OCI-LY3 (cell line): ENCODE measurements around the gene ANKRD10.
"Not testable (repeated sequence)": the region's sequence is repeated elsewhere in the genome, so short reads cannot be mapped to it uniquely, and the experiment has no call there.

Experiments used
- H2AFZ ChIP-seq: fragments of 200-600, 300-600 bp; shearing (Covaris generic); 2 replicates; pipeline ENCODE4 v1.6.0; 2014; ENCODE audit warnings: antibody characterized with exemption, low read depth, low read length
- H3K27ac ChIP-seq: fragments of 200-600, 300-600 bp; sonication (generic); 2 replicates; pipeline ENCODE4 v1.5.1; 2014; ENCODE audit warnings: mild to moderate bottlenecking, low read length, moderate library complexity, mixed read lengths
- H3K27me3 ChIP-seq: fragments of 200-600, 300-600 bp; sonication (generic); 2 replicates; pipeline ENCODE4 v1.6.1; 2014; ENCODE audit warnings: low read depth, low read length, mixed read lengths
- H3K36me3 ChIP-seq: fragments of 200-600, 300-600 bp; sonication (generic); replicated peaks from 2 replicates; pipeline ENCODE3; 2014; ENCODE audit warnings: low read depth, low read length, mixed read lengths
- H3K4me1 ChIP-seq: fragments of 300-600, 200-600 bp; sonication (generic); 2 replicates; pipeline ENCODE4 v1.6.1; 2014; ENCODE audit warnings: low read length, mixed read lengths
- H3K4me2 ChIP-seq: fragments of 200-600, 300-600 bp; sonication (generic); 2 replicates; pipeline ENCODE4 v1.6.1; 2014; ENCODE audit warnings: low read length, mixed read lengths
- H3K4me3 ChIP-seq: fragments of 300-600, 200-600 bp; sonication (generic); 2 replicates; pipeline ENCODE4 v1.5.1; 2014; ENCODE audit warnings: antibody characterized with exemption, mild to moderate bottlenecking, low read length, moderate library complexity
- H3K79me2 ChIP-seq: fragments of 300-600, 200-600 bp; shearing (Covaris generic); 2 replicates; pipeline ENCODE4 v1.6.1; 2014; ENCODE audit warnings: mild to moderate bottlenecking, low read length, mixed read lengths
- H3K9ac ChIP-seq: fragments of 300-600, 200-600 bp; shearing (Covaris generic); 2 replicates; pipeline ENCODE4 v1.6.0; 2014; ENCODE audit warnings: mild to moderate bottlenecking, low read length, moderate library complexity
- H3K9me3 ChIP-seq: fragments of 200-600, 300-600 bp; shearing (Covaris generic); 2 replicates; pipeline ENCODE4 v1.6.1; 2014; ENCODE audit warnings: low read length, mixed read lengths; ENCODE audit not compliant: insufficient read depth
- H4K20me1 ChIP-seq: fragments of 200-600, 300-600 bp; sonication (generic); 2 replicates; pipeline ENCODE4 v1.6.1; 2016; ENCODE audit warnings: low read length, mixed read lengths; ENCODE audit not compliant: insufficient read depth
- CTCF ChIP-seq: fragments of 200-600, 300-600 bp; sonication (generic); IDR thresholded peaks from 2 replicates; pipeline ENCODE4 v1.5.1; 2014; ENCODE audit warnings: antibody characterized with exemption, low read length, low read depth
- EZH2phosphoT487 ChIP-seq: fragments of 200-600 bp; shearing (Covaris generic); IDR thresholded peaks from 2 replicates; pipeline ENCODE4 v1.6.1; 2018; ENCODE audit warnings: antibody characterized with exemption, mixed run types, low read depth

ANKRD10 gene

GRCh38 chr13:110950356-110950755, 35.5 kb upstream of the ANKRD10 start:
- no peaks in the 10 kb centered on the region for H3K36me3 ChIP-seq
- H3K79me2 ChIP-seq, result no peaks in the 10 kb centered on the region
- H3K27ac ChIP-seq, result no peak overlapping the region
- H3K4me1 ChIP-seq, result peaks cover 26% of the 10 kb centered on the region
- H3K9ac ChIP-seq, result no peak overlapping the region
- no peaks in the 10 kb centered on the region for H3K27me3 ChIP-seq
- H2AFZ ChIP-seq, result no peak overlapping the region
- TF ChIP-seq EZH2phosphoT487, result no peak
- TF ChIP-seq CTCF, result no peak
- no peak overlapping the region for H3K4me2 ChIP-seq
- H3K4me3 ChIP-seq, result no peak overlapping the region
- no peaks in the 10 kb centered on the region for H4K20me1 ChIP-seq
- H3K9me3 ChIP-seq, result no peaks in the 10 kb centered on the region

- no peaks in the 10 kb centered on the region for H3K9me3 ChIP-seq
- TF ChIP-seq CTCF (no peak), EZH2phosphoT487 (no peak)
- no peak overlapping the region for H3K9ac ChIP-seq
- no peaks in the 10 kb centered on the region for H3K27me3 ChIP-seq
- H2AFZ ChIP-seq, result no peak overlapping the region
- H3K79me2 ChIP-seq, result no peaks in the 10 kb centered on the region
- H4K20me1 ChIP-seq, result no peaks in the 10 kb centered on the region
- no peak overlapping the region for H3K4me3 ChIP-seq
- no peak overlapping the region for H3K4me2 ChIP-seq
- no peaks in the 10 kb centered on the region for H3K36me3 ChIP-seq
- H3K27ac ChIP-seq, result no peak overlapping the region
- peaks cover 23% of the 10 kb centered on the region for H3K4me1 ChIP-seq
Measured at GRCh38 chr13:110949628-110950027, 34.8 kb upstream of the ANKRD10 start.

DNA sequence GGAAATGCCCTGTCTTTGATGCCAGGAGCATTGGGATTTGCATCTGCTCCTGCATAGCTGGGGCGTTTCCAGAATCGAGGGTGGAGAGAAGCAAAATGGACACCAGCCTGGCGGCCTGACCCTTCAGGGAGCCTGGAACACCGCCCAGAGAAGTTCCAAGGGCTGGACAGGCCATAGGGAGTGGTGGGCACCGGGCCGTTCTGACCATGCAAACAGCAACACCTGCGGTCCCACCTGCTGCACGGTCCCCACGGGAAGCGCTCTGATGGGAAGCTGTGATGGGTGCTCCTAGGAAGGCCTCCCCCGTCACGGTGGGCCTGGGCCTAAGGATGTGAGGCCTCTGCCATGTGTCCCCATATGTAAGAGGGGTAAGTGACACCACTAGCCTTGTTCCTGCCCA, 34.2 kb upstream of the ANKRD10 start:
- Histone ChIP-seq H3K4me1 (peaks cover 22% of the 10 kb centered on the region), H3K9ac (no peak overlapping the region), H3K36me3 (no peaks in the 10 kb centered on the region), H3K27ac (no peak overlapping the region), H3K79me2 (no peaks in the 10 kb centered on the region), H3K4me2 (no peak overlapping the region), H4K20me1 (no peaks in the 10 kb centered on the region), H3K9me3 (no peaks in the 10 kb centered on the region), H3K27me3 (no peaks in the 10 kb centered on the region), H2AFZ (no peak overlapping the region), H3K4me3 (no peak overlapping the region)
- no peak for TF ChIP-seq EZH2phosphoT487
- no peak for TF ChIP-seq CTCF

DNA sequence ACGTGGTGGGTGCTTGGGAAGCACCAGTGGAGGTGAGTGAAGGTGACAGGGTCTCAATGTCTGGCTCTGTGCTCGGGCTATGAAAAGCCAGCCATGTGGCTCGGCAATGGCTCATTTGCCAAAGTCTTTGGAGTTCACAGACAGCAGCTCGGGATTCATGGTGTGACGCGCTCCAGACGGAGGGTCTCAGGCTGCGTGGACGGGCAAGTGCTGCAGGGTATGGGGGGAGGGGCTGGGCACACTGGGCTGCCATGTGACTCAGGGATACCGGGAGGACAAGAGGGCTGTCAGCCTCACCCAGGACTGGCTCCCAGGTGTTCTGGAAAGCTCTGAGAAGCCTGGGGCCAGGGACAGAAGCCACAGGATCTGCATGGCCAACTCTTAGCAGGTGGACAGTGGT, 32.5 kb upstream of the ANKRD10 start:
- not testable (repeated sequence) for H3K79me2 ChIP-seq, H3K4me3 ChIP-seq, H2AFZ ChIP-seq, H3K9ac ChIP-seq, H4K20me1 ChIP-seq, H3K4me2 ChIP-seq, H3K27ac ChIP-seq, H3K27me3 ChIP-seq, H3K36me3 ChIP-seq, H3K9me3 ChIP-seq
- H3K4me1 ChIP-seq, result peaks cover 38% of the 10 kb centered on the region
